Brain microvascular endothelial cell (primary cell): ENCODE data around the gene C11orf16.

Source experiments
- DNase-seq: peaks from one replicate; pipeline ENCODE4 v3.0.0-alpha.2; 2020
- H3K27ac ChIP-seq: fragments of 250-450 bp; sonication (Bioruptor Pico); 2 replicates; pipeline ENCODE4 v1.5.1; 2020; ENCODE audit warnings: mild to moderate bottlenecking, moderate library complexity
- H3K27me3 ChIP-seq: fragments of 250-450 bp; sonication (Bioruptor Pico); replicated peaks from 2 replicates; pipeline ENCODE4 v1.5.1; 2020; ENCODE audit warnings: mild to moderate bottlenecking
- H3K36me3 ChIP-seq: fragments of 250-450 bp; sonication (Bioruptor Pico); replicated peaks from 2 replicates; pipeline ENCODE4 v1.5.1; 2020; ENCODE audit warnings: mild to moderate bottlenecking
- H3K4me3 ChIP-seq: 2 replicates; pipeline ENCODE4 v1.5.1; 2011; ENCODE audit warnings: low read depth, mild to moderate bottlenecking, control low read depth, low read length, moderate library complexity
- in situ Hi-C: cut with HindIII; loops from 2 replicates; pipeline ENCODE4 v1.10.0; 2017; ENCODE audit warnings: low sequenced_read_pairs, low pct_ligation_motif_present
- TF ChIP-seq, protein P1 (sequence below): IDR thresholded peaks from 2 replicates; pipeline ENCODE4 v1.5.1; 2011; ENCODE audit warnings: low read depth, mild to moderate bottlenecking, moderate library complexity, low read length, control low read depth, inconsistent platforms; ENCODE audit errors: missing control alignments

The C11orf16 gene

GRCh38 chr11:8925711-8926110 is 7.0 kb downstream of the C11orf16 start:
- no peak overlapping the region for H3K27ac ChIP-seq
- no peak overlapping the region for H3K4me3 ChIP-seq
- no peaks in the 10 kb centered on the region for H3K27me3 ChIP-seq
- DNase-seq = no peak
- in situ Hi-C loops = no loop called here
- H3K36me3 ChIP-seq = peaks cover 8% of the 10 kb centered on the region
- TF ChIP-seq, protein P1, sequence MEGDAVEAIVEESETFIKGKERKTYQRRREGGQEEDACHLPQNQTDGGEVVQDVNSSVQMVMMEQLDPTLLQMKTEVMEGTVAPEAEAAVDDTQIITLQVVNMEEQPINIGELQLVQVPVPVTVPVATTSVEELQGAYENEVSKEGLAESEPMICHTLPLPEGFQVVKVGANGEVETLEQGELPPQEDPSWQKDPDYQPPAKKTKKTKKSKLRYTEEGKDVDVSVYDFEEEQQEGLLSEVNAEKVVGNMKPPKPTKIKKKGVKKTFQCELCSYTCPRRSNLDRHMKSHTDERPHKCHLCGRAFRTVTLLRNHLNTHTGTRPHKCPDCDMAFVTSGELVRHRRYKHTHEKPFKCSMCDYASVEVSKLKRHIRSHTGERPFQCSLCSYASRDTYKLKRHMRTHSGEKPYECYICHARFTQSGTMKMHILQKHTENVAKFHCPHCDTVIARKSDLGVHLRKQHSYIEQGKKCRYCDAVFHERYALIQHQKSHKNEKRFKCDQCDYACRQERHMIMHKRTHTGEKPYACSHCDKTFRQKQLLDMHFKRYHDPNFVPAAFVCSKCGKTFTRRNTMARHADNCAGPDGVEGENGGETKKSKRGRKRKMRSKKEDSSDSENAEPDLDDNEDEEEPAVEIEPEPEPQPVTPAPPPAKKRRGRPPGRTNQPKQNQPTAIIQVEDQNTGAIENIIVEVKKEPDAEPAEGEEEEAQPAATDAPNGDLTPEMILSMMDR = no peak

GRCh38 chr11:8922691-8923090 is 10.1 kb downstream of the C11orf16 start:
- in situ Hi-C loops = no loop called here
- no peak overlapping the region for H3K4me3 ChIP-seq
- no peak for DNase-seq
- no peaks in the 10 kb centered on the region for H3K27me3 ChIP-seq
- H3K36me3 ChIP-seq = peaks cover 31% of the 10 kb centered on the region
- TF ChIP-seq, protein P1 = no peak
- no peak overlapping the region for H3K27ac ChIP-seq

DNA sequence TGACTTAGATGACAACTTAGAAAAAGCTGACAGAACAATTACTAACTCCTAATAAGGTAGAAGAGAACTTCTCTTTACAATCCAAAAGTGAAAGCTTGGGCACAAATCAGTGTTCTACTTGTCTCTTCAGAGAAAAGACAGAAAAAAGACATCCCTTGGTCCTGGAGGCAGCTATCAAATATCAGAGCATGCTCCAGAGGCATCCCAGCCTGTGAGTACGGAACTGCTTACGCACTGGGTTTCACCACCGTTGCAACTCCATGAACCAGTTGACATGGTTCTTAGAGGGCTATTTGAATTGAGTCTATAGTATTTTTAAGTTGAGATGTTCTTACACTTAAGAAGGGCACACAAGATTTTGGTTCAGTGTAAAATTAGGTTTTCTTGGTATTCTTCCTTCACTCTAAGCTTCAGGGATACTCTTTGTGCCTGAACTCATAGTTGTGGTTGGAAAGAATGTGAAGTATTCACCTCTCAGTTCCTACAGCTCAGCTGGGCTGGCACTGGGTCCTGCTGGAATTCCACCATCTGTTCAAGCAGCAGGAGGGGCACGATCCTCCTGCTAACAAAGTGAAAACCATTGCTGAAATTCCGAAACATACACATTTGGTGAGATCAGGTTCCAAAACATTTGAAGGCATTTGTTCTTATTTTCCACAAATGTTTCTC is 15.5 kb downstream of the C11orf16 start:
- no peak overlapping the region for H3K4me3 ChIP-seq
- DNase-seq = peak; percentile 75
- peaks cover 37% of the 10 kb centered on the region for H3K36me3 ChIP-seq
- TF ChIP-seq, protein P1 = no peak
- H3K27me3 ChIP-seq = no peaks in the 10 kb centered on the region
- peak overlapping the region; percentile 70 for H3K27ac ChIP-seq
- in situ Hi-C loops = no loop called here

GRCh38 chr11:8914661-8915018 is 18.1 kb downstream of the C11orf16 start:
- TF ChIP-seq, protein P1 = no peak
- in situ Hi-C loops = no loop called here
- H3K4me3 ChIP-seq = no peak overlapping the region
- H3K27me3 ChIP-seq = no peaks in the 10 kb centered on the region
- H3K27ac ChIP-seq = no peak overlapping the region
- peaks cover 24% of the 10 kb centered on the region for H3K36me3 ChIP-seq
- DNase-seq = no peak

- TF ChIP-seq, protein P1 = peak; percentile 85
- H3K4me3 ChIP-seq = peak overlapping the region; percentile 20
- H3K27ac ChIP-seq = peak overlapping the region; percentile 20
- H3K27me3 ChIP-seq = no peaks in the 10 kb centered on the region
- peak; percentile 36 for DNase-seq
- in situ Hi-C loops = no loop called here
- peaks cover 21% of the 10 kb centered on the region for H3K36me3 ChIP-seq
Observed at GRCh38 chr11:8913961-8914660, 18.6 kb downstream of the C11orf16 start.
